ENCODE measurements around the gene DENND1B. TPM values are rescaled to one million over a fixed set of nuclear protein-coding genes. Genes with fewer than 3 reads are reported as not detected.

The DENND1B gene, protein sequence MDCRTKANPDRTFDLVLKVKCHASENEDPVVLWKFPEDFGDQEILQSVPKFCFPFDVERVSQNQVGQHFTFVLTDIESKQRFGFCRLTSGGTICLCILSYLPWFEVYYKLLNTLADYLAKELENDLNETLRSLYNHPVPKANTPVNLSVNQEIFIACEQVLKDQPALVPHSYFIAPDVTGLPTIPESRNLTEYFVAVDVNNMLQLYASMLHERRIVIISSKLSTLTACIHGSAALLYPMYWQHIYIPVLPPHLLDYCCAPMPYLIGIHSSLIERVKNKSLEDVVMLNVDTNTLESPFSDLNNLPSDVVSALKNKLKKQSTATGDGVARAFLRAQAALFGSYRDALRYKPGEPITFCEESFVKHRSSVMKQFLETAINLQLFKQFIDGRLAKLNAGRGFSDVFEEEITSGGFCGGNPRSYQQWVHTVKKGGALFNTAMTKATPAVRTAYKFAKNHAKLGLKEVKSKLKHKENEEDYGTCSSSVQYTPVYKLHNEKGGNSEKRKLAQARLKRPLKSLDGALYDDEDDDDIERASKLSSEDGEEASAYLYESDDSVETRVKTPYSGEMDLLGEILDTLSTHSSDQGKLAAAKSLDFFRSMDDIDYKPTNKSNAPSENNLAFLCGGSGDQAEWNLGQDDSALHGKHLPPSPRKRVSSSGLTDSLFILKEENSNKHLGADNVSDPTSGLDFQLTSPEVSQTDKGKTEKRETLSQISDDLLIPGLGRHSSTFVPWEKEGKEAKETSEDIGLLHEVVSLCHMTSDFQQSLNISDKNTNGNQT
- 28.0 TPM for total RNA-seq

DNA sequence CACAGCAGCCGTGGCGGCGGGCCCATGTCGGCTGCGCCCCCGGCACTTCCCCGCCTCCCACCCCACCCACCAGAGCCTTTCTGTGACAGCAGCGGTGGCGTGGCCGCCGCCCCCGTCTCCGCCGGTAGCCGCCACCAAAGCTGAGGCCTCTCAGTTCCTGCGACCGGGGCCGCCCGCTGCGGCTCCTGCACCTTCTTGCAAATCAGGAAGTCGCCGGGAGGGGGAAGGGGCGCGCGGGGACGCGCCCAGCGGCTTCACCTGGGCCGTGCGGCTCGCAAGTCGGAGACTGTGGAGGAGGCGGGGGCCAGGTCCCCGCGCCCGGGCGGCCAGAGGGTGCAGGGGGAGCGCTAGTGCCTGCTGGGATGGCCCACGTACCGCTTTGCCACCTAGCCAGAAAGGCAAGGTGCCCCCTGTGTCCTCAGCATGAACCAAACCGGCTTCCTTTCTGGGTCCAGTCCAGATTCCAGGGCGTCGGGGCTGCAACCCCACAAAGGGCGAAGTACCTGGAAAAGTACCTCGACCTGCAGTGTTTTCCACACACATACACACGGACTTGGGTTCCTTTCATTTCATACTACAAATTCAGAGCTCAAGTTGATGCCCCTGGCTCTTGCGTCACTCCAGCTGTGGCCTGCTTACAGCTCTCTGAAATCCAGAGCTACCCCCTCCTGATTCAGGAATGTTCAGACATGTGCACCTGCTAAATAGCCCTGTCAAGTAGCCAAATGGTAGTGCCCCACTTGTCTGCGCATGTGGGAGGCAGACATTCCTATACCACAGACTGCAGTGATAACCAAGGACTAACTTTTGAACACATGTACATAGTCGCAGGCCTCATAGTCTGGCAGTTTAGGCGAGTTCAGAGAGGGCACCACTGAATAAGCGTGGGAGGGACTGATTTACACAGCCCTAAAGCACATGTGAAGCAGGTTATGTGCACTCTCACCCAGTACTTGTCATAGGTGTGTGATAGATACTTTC, at the start of gene DENND1B:
TSS of gene DENND1B (minus strand) at position 199 of the 981 bp plus-strand sequence. CDS start 325 bp downstream, outside the sequence.
- peak; percentile 69 to 91 (median 89) for DNase-seq (ENCODE audit: low read depth in 2 of 3, low spot score in 2 of 3)

DNA sequence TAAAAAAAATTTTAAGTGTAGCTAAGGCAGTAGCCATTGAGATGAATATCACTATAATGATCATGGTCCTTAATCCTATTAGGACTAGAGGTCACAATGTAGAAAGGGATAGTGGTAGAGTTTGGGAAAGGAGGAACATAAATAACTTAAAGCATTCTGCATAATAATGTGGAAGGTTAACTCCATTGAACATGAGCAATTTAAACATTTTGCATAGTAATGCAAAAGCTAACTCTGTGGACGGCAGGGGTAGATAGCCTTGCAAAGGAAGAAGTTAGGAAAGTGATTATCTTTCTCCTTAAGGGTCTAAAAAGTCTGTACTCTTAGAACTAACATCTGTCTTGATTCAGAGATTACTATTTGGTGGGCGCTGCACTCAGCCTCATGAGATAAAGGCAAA, 39.0 kb upstream of the DENND1B start:
- DNase-seq (ENCODE audit: low read depth in 2 of 3, low spot score in 2 of 3), result no peak

DNA sequence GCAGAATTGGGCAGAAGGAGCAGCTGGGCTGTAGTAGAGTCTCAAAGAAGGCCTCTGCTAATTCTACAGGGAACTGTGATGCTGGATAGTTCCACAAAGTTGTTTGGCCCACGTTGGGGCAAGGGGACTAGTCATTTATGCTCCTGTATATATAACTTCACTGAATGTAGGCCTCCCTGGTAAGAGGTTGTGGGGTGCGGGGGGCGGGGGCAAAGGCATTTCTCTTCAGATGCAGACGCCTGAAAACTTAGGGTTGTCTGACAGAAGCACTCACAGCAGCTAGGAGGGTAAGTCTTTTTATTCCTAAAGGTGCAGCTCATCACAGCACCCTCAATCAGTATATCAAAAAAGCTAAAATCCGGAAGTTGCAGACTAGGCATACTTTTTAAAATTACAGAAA, 38.5 kb upstream of the DENND1B start:
- DNase-seq (ENCODE audit: low read depth in 2 of 3, low spot score in 2 of 3), result no peak

DNA sequence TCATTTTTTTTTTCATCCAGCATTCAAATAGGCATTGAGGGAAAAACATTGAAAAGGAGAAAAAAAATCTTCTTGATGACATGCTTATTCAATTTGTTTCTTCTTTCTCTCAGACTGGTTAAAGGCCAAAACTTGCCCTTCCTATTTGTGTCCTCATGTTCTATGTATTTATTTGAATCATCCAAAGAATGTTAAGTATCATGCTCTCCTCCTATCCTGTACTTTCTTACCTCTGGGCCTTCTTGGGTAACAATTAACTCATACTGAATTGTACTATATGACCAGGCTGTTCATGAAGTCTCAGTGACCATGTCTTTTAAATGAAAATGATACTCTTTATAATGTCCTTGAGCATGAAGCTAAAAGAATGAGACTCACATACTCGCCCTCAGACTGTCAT, 36.5 kb upstream of the DENND1B start:
- DNase-seq (ENCODE audit: low read depth in 2 of 3, low spot score in 2 of 3), result no peak

DNA sequence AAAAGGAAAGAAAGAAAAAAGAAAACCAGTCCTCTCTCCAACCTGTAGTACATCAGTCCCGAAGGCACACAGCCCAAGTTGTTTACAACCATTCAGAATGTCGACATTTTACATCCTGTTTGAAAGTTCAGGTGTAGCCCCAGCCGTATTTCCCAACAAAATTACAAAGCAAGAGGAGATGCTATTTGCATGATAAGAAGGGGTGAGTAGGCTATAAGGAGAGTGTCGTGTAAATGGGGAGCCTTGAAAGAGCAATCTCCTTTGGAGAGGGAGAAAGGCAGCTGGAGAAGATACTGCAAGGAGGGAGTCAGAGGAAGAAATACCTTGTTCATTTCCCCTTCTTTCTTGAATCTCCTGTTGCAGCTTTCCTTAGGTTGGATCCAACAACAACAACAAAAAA, 35.5 kb upstream of the DENND1B start:
- no peak for DNase-seq (ENCODE audit: low read depth in 2 of 3, low spot score in 2 of 3)

DNA sequence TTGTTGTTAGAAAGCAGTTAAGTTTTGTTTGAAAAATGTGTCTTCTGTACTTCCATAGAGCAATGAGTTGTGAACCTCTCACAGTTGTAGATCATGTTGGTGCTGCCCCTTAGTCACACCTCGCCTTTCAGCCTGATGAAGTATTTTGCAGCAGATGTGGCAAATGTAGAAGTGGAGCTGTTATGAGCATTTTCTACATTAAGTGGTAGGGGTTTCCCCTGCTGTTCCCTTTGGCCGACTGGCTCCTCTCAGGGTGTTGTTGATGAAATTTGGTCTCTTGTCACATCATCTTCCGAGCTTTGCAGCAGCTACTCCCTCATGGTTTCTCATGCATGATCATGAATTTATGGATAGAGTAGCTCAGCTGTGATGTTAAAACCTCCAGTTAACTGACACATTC, 33.6 kb upstream of the DENND1B start:
- DNase-seq (ENCODE audit: low read depth in 2 of 3, low spot score in 2 of 3), result no peak

DNA sequence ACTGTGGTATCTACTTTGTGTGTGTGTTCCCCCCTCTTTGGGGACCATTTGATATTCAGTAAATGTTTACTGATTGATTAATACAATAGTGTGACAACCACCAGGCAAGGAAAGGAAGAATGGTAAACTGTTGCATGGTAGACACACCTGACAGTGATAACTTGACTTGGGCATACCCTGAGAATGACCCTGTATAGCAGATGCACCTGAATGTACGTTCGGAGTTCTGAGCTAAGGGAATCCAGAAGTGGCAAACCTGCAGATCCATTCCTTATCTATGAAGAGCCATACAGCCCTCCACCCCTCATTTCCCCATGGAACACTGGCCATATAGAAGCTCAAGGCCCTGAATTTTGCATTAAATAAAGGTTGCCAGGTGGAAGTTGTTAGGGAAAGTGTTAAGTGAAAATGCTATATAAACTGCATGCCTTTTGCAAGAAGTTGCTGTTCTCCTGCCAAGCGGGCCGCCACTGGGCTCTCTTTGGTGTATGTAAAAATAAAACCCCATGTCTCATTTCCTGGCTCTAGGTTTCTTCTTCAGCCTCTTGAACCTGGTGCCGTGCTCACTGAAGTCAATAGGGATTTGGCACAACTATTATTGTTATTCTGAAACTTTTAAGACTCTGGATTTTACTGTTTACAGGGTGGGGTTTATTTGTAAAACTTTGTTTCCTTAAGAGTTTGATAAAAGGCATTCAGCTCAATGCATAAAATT, 32.6 kb upstream of the DENND1B start:
- no peak for DNase-seq (ENCODE audit: low read depth in 2 of 3, low spot score in 2 of 3)

DNA sequence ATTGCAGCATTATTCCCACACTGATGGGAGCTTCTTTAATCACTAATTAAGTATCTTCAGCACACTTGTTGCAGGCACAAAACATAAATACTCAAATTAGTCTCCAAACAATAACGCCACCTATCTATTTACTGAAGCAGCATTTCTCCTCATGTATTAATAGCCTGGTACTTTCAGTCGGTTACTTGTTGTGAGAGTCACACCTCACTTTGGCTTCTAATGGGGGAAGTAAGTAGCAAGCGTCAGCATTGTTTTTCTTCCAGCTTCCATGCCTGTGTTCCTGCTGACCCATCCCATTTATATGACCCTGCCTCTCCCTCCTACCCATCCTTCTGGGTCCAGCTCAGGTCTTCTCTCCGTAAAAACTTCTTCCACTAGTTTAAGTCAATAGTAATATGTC, 31.9 kb upstream of the DENND1B start:
- DNase-seq (ENCODE audit: low read depth in 2 of 3, low spot score in 2 of 3), result no peak

DNA sequence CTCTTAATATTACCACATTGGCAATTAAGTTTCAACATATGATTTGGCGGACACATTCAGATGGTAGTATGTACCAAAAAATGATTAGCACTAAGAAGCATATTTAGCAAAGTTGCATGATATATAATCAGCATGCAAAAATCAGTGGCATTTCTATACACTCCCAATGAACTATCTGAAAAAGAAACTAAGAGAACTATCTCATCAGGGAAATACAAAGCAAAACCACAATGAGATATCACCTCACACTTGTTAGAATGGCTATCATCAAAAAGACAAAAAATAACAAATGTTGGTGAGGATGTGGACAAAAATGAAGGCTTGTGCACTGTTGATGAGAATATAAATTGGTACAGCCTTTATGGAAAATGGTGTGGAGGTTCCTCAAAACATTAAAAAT, 31.4 kb upstream of the DENND1B start:
- no peak for DNase-seq (ENCODE audit: low read depth in 2 of 3, low spot score in 2 of 3)

DNA sequence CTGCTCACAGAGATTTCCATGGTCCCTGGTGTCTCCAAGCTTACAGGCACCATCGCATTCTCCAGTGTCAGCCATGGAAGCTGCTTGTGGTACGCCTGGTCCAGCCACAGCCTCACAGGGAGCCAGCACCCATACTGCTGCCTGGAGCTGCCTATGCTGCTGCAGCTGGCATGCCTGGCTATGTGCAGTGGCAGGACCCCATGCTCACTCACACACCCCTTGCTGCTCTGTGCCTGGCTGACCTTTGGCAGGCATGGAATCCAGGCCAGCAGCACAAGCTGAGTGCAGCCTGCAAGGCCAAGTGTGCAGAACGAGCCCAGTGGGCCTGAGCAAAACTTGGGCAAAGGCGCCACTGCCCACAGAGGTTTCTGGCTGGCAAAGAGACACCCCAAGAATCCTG, 26.4 kb upstream of the DENND1B start:
- no peak for DNase-seq (ENCODE audit: low read depth in 2 of 3, low spot score in 2 of 3)

DNA sequence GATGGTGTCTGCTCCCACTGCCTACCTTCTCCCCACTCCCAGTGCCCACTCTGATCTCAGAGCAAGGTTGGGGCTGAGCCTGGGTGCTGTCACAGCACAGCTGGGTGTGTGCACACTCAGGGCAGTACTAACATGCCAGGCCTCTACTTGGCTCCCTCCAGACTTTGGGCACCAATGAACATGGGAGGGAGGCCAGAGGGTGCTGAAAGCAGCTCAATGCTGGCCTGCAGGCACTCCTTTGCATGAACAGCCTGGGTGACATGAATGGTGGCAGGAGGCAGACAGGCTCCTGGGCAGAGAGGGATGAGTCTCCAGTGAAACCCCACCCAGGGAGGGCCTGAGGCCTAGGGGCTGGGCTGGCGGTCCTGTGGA, 25.8 kb upstream of the DENND1B start:
- DNase-seq (ENCODE audit: low read depth in 2 of 3, low spot score in 2 of 3), result no peak

DNA sequence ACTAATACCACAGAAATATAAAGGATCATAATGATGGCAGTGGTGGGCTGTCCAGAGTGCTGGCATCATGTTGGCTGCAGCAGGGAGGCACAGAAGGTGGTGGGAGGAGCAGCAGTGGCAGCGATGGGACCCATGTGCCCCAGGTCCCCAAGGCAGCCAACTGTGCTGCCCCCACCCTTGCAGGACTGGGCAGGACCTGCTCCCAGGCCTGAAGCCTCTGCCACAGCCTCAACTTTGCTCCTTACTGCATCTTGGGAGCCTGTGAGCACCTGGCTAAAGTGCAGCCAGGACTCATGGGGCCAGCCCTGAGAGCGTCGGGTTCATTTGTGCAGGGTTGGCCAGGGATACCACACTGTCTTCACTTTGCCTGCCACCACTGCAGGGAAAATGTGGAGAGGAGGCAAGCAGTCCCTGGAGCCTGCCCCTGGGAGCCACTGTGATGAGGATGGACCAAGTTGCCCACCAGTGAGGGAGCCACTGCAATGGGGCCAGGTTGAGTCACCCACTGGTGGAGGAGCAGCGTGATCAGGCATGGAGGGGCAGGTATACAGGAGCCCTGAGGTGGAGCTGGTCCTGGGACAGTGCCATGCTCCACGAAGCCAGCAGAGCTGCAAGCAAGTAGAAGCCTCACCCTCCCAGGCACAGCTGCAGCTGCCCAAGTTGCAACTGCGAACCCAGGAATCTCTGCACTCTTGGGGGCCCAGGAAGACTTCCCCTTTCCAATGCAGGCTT, 25.3 kb upstream of the DENND1B start:
- no peak for DNase-seq (ENCODE audit: low read depth in 2 of 3, low spot score in 2 of 3)

DNA sequence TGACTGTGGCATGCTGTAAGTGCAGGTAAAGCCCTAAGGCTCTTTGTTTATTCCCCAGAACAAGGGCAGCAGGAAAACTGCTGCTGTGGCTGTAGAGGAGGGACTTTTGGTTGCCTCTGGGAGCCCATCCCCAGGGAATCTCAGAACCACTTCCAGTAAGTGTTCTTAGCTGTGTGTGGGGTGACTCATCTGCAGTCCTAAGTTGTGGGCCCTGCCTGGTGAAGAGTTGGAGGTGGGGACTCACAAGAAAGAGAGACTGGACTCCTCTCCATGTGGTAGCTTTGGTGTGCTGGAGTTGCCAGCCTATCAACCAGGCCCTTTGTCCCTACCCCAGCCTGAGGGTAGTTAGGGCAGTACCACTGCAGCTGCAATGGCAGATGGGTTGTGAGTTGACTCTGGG, 24.0 kb upstream of the DENND1B start:
- DNase-seq (ENCODE audit: low read depth in 2 of 3, low spot score in 2 of 3), result no peak

DNA sequence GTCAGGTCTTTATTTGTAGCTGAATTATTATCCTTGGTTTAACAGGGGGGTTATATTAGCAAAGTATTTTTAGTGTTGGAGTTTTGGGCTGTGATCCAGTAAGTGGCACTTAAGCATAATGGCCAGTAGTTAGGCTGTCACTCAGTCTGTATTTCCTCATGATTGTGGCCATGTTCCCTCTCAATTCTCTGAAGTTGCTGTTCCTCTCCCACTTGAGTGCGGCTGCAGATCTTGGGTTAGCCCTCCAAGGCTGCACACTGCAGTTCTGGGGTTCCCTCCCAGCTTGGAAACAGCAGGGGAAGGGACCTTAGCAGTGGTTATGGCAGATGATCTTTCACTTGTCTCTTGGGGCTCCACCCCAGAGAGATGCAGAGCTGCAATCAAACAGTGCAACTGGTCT, 23.2 kb upstream of the DENND1B start:
- DNase-seq (ENCODE audit: low read depth in 2 of 3, low spot score in 2 of 3), result no peak

DNA sequence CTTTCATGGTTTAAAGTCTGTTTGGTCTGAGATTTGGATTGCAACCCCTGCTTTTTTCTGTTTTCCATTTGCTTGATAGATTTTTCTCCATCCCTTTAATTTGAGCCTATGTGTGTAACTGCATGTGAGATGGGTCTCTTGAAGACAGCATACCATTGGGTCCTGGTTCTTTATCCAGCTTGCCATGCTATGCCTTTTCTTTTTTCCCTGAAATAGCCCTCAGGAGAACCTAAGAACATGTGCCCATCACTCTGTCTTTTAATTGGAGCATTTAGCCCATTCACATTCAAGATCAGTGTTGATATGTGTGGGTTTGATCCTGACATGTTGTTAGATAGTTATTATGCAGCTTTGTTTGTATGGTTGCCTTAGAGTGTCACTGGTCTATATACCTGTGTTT, 21.7 kb upstream of the DENND1B start:
- DNase-seq (ENCODE audit: low read depth in 2 of 3, low spot score in 2 of 3), result peak in 1 of 3 donors; percentile 35

DNA sequence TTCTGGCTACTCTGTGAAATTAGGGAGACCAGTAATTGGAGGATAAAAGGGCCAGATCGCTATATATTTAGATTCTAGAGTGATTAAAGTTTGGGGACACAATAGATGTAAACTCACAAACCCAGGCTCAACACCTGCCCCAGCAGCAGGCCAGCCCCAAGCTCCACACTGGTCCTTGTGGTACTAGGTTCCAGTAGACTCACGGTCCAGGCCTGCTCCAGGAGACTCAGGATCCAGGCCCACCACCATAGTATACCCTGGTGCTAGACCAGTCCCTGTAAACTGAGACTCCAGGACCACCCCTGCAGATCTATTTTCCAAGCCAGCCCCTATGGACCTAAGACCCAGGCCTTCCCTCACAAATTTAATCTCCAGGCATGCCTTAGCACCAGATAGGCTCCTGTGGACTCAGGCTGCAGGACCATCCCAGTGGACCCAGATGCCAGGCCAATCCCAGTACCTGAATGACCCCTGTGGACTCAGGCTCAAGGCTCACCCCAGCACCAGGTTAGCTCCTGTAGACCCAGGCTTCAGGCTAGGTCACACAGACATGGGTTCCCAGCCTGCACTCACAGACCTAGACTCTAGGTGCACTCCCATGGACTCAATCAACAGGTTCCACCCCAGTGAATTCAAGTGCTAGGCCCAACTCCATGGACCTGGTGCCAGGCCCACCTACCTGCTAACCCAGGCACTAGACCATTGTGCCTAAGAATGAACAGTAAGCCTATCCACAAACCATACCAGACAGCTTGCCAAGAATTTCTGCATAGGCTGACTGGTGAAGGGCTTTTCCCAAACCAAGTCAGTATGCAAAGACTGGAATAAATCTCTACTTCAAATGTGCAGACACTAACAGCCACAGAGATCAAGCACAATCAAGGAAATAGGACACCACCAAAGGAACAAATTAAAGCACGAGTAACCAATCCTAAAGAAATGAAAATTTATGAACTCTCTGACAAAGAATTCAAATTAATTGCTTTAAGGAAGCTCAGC, 13.8 kb upstream of the DENND1B start:
- DNase-seq (ENCODE audit: low read depth in 2 of 3, low spot score in 2 of 3), result no peak

DNA sequence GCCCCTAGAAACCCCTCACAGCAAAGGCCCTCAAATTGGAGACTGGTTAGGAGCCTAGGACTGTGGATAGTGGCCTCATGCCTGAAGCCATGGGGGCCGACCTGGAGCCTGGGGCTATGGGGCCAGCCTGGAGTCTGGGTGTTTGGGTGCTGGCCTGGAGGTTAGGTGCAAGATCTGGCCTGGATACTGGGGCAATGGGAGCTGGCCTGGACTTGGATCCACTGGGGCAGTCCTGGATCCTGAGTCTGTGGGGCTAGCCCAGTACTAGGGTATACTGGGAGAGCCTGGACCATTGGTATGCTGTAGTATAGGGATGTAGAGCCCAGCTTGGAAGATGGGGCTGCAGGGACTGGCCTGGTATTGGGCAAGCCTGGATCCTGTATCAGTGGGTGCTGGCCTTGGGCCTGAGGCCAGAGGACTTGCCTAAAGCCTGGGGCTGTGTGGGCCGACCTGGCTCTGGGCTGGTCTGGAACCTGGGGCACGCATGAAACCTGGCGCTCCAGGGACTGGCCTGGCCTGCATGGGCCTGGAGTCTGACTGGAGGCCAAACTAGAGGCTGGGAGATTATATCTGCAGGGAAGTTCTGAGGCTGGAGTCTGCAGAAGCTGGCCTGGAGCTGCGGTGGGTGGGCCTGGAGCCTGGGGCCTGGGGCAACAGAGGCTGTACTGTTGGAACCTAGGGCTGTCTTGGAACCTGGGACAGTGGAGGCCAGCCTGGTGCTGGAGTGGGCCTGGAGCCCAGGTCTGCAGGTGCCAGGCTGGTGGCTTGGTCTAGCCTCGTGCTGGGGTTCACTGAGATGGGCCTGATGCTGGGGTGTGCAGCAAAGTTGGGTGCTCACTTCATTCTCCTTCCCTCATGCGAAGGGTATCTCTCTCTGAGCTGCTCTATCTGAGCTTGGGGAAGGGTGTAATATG, 12.6 kb upstream of the DENND1B start:
- no peak for DNase-seq (ENCODE audit: low read depth in 2 of 3, low spot score in 2 of 3)

Data from hematopoietic multipotent progenitor cell (in vitro differentiated cells).